Karpas-422 (cell line): ENCODE measurements around the gene HTR3C. TPM values are rescaled to one million over a fixed set of nuclear protein-coding genes. Genes with fewer than 3 reads are reported as not detected.

ENCODE experiments used
- DNase-seq: peaks from one replicate; pipeline ENCODE4 v3.0.0-alpha.2; 2015
- H2AFZ ChIP-seq: fragments of 200-600 bp; sonication (generic); 2 replicates; pipeline ENCODE4 v1.6.1; 2014; ENCODE audit warnings: antibody characterized with exemption, low read length, mixed read lengths
- H3K27ac ChIP-seq: fragments of 200-600 bp; sonication (generic); 2 replicates; pipeline ENCODE4 v1.5.1; 2014; ENCODE audit warnings: mild to moderate bottlenecking, low read length, moderate library complexity
- H3K27me3 ChIP-seq: fragments of 200-600 bp; sonication (generic); 2 replicates; pipeline ENCODE4 v1.6.1; 2014; ENCODE audit warnings: low read length, mixed read lengths
- H3K36me3 ChIP-seq: fragments of 200-600 bp; sonication (generic); 2 replicates; pipeline ENCODE4 v1.6.1; 2014; ENCODE audit warnings: low read length, mixed read lengths; ENCODE audit not compliant: insufficient read depth
- H3K4me1 ChIP-seq: fragments of 200-600 bp; sonication (generic); 2 replicates; pipeline ENCODE4 v1.6.1; 2014; ENCODE audit warnings: mild to moderate bottlenecking, low read length, mixed read lengths
- H3K4me2 ChIP-seq: fragments of 200-600 bp; sonication (generic); 2 replicates; pipeline ENCODE4 v1.6.1; 2014; ENCODE audit warnings: low read length, low read depth, mild to moderate bottlenecking; ENCODE audit not compliant: poor library complexity, severe bottlenecking
- H3K4me3 ChIP-seq: fragments of 200-600 bp; sonication (generic); 2 replicates; pipeline ENCODE4 v1.5.1; 2014; ENCODE audit warnings: mild to moderate bottlenecking, antibody characterized with exemption, low read length, mixed read lengths
- H3K79me2 ChIP-seq: fragments of 200-600 bp; sonication (generic); 2 replicates; pipeline ENCODE4 v1.6.1; 2014; ENCODE audit warnings: mild to moderate bottlenecking, low read length, mixed read lengths
- H3K9ac ChIP-seq: fragments of 200-600 bp; sonication (generic); 2 replicates; pipeline ENCODE4 v1.6.0; 2014; ENCODE audit warnings: low read length
- H3K9me2 ChIP-seq: fragments of 200-600 bp; sonication (generic), shearing (Covaris generic); replicated peaks from 2 replicates; pipeline ENCODE4 v1.6.0; 2014; ENCODE audit warnings: mild to moderate bottlenecking, low read length, moderate library complexity; ENCODE audit not compliant: insufficient read depth
- H3K9me3 ChIP-seq: fragments of 300-700, 200-600 bp; sonication (generic); 2 replicates; pipeline ENCODE4 v1.6.1; 2014; ENCODE audit warnings: low read length, mixed read lengths
- H4K20me1 ChIP-seq: fragments of 200-600 bp; sonication (generic); 2 replicates; pipeline ENCODE4 v1.6.1; 2014; ENCODE audit warnings: mild to moderate bottlenecking, antibody characterized with exemption, low read length, low read depth; ENCODE audit not compliant: insufficient read depth
- total RNA-seq: library from RNA; depleted of rRNA; stranded (reverse); fragments of >200 nt; shearing (Covaris generic); gene quantifications from 2 replicates; pipeline ENCODE4 v1.2.3, GENCODE V29; 2014; ENCODE audit warnings: low replicate concordance

Gene HTR3C
- total RNA-seq, 1 experiment from 2014 or later: not detected

GRCh38 chr3:184011937-184012889 is 40.6 kb upstream of the HTR3C start:
- H3K36me3 ChIP-seq: peaks cover 25% of the 10 kb centered on the region
- no peak overlapping the region for H3K4me3 ChIP-seq
- no peaks in the 10 kb centered on the region for H3K9me3 ChIP-seq
- no peak for DNase-seq
- H3K27me3 ChIP-seq: no peaks in the 10 kb centered on the region
- no peak overlapping the region for H3K4me2 ChIP-seq
- H3K79me2 ChIP-seq: peaks cover 75% of the 10 kb centered on the region
- peaks cover 46% of the 10 kb centered on the region for H3K4me1 ChIP-seq
- no peaks in the 10 kb centered on the region for H4K20me1 ChIP-seq
- no peak overlapping the region for H2AFZ ChIP-seq
- H3K9ac ChIP-seq: no peak overlapping the region
- H3K27ac ChIP-seq: no peak overlapping the region
- no peaks in the 10 kb centered on the region for H3K9me2 ChIP-seq

- no peaks in the 10 kb centered on the region for H3K9me3 ChIP-seq
- DNase-seq: no peak
- no peaks in the 10 kb centered on the region for H4K20me1 ChIP-seq
- peaks cover 58% of the 10 kb centered on the region for H3K79me2 ChIP-seq
- peaks cover 20% of the 10 kb centered on the region; the same call in 1 of the 2 replicates for H3K36me3 ChIP-seq
- peak overlapping the region; percentile 93 for H3K4me2 ChIP-seq
- H3K9me2 ChIP-seq: no peaks in the 10 kb centered on the region
- H3K9ac ChIP-seq: peak overlapping the region; percentile 94
- peaks cover 33% of the 10 kb centered on the region for H3K4me1 ChIP-seq
- H2AFZ ChIP-seq: no peak overlapping the region
- H3K27me3 ChIP-seq: no peaks in the 10 kb centered on the region
- no peak overlapping the region for H3K27ac ChIP-seq
- peak overlapping the region; percentile 96 for H3K4me3 ChIP-seq
Measured at GRCh38 chr3:184015381-184016019, 37.3 kb upstream of the HTR3C start.

GRCh38 chr3:184016169-184016570 is 36.7 kb upstream of the HTR3C start:
- Histone ChIP-seq H3K27me3 (no peaks in the 10 kb centered on the region), H3K27ac (no peak overlapping the region), H3K9ac (peak overlapping the region; percentile 94), H4K20me1 (no peaks in the 10 kb centered on the region), H3K9me2 (no peaks in the 10 kb centered on the region), H3K4me3 (peak overlapping the region; percentile 96), H2AFZ (no peak overlapping the region), H3K4me1 (peaks cover 33% of the 10 kb centered on the region), H3K4me2 (peak overlapping the region; percentile 93), H3K9me3 (no peaks in the 10 kb centered on the region), H3K79me2 (peaks cover 58% of the 10 kb centered on the region), H3K36me3 (peaks cover 20% of the 10 kb centered on the region; the same call in 1 of the 2 replicates)
- peak; percentile 52 for DNase-seq

GRCh38 chr3:184016811-184017671 is 35.8 kb upstream of the HTR3C start:
- DNase-seq: peak; percentile 87
- no peak overlapping the region for H3K27ac ChIP-seq
- peak overlapping the region; percentile 94 for H3K9ac ChIP-seq

GRCh38 chr3:184017672-184018423 is 35.0 kb upstream of the HTR3C start, which contains the start of gene ABCC5:
Gene ABCC5 (minus strand): TSS chr3:184017884. CDS start chr3:184014392, 3,492 bp downstream.
- peaks cover 33% of the 10 kb centered on the region for H3K4me1 ChIP-seq
- H3K4me2 ChIP-seq: peak within 1 kb of the TSS; percentile 93
- H3K9ac ChIP-seq: peak within 1 kb of the TSS; percentile 94
- H2AFZ ChIP-seq: peak within 1 kb of the TSS; percentile 97
- no peaks in the 10 kb centered on the region for H4K20me1 ChIP-seq
- DNase-seq: peak; percentile 97
- H3K27me3 ChIP-seq: no peaks in the 10 kb centered on the region
- no peaks in the 10 kb centered on the region for H3K9me3 ChIP-seq
- no peaks in the 10 kb centered on the region for H3K9me2 ChIP-seq
- no peak within 1 kb of the TSS for H3K27ac ChIP-seq
- H3K36me3 ChIP-seq: peaks cover 4% of the 10 kb centered on the region; the same call in 1 of the 2 replicates
- peak within 1 kb of the TSS; percentile 96 for H3K4me3 ChIP-seq
- H3K79me2 ChIP-seq: peaks cover 43% of the 10 kb centered on the region

More at GRCh38 chr3:184016811-184017671, 35.8 kb upstream of the HTR3C start:
- Histone ChIP-seq H4K20me1 (no peaks in the 10 kb centered on the region), H3K9me3 (no peaks in the 10 kb centered on the region), H3K36me3 (peaks cover 11% of the 10 kb centered on the region; the same call in 1 of the 2 replicates), H2AFZ (peak overlapping the region; percentile 97; the same call in 1 of the 2 replicates), H3K4me1 (peaks cover 33% of the 10 kb centered on the region), H3K9me2 (no peaks in the 10 kb centered on the region), H3K4me2 (peak overlapping the region; percentile 93), H3K4me3 (peak overlapping the region; percentile 96), H3K27me3 (no peaks in the 10 kb centered on the region), H3K79me2 (peaks cover 49% of the 10 kb centered on the region)

- H3K36me3 ChIP-seq: peaks cover 2% of the 10 kb centered on the region; the same call in 1 of the 2 replicates
- no peak for DNase-seq
- H3K27me3 ChIP-seq: no peaks in the 10 kb centered on the region
- no peak overlapping the region for H3K27ac ChIP-seq
- H3K79me2 ChIP-seq: peaks cover 40% of the 10 kb centered on the region
- H2AFZ ChIP-seq: peak overlapping the region; percentile 97
- H3K9me2 ChIP-seq: no peaks in the 10 kb centered on the region
- H3K9me3 ChIP-seq: no peaks in the 10 kb centered on the region
- H4K20me1 ChIP-seq: no peaks in the 10 kb centered on the region
- H3K9ac ChIP-seq: peak overlapping the region; percentile 94
- H3K4me1 ChIP-seq: peaks cover 33% of the 10 kb centered on the region
- peak overlapping the region; percentile 96 for H3K4me3 ChIP-seq
- peak overlapping the region; percentile 93 for H3K4me2 ChIP-seq
Measured at GRCh38 chr3:184018424-184018973, 34.3 kb upstream of the HTR3C start.

- H4K20me1 ChIP-seq: no peaks in the 10 kb centered on the region
- no peak overlapping the region for H3K9ac ChIP-seq
- no peak overlapping the region for H3K4me2 ChIP-seq
- no peaks in the 10 kb centered on the region; the same call in 1 of the 2 replicates for H3K27me3 ChIP-seq
- H3K4me1 ChIP-seq: peaks cover 5% of the 10 kb centered on the region
- H2AFZ ChIP-seq: no peak overlapping the region
- H3K27ac ChIP-seq: no peak overlapping the region
- no peak for DNase-seq
- H3K9me2 ChIP-seq: no peaks in the 10 kb centered on the region
- no peaks in the 10 kb centered on the region for H3K9me3 ChIP-seq
- H3K36me3 ChIP-seq: no peaks in the 10 kb centered on the region
- no peak overlapping the region for H3K4me3 ChIP-seq
- peaks cover 3% of the 10 kb centered on the region for H3K79me2 ChIP-seq
Measured at GRCh38 chr3:184022323-184022722, 30.5 kb upstream of the HTR3C start.
